Esophagus muscularis mucosa (tissue), 3 donors: ENCODE results near the gene RAB3C.

Experiments
- CTCF ChIP-seq, 3 experiments: fragments of 200-600 bp in 2 of 3; fragments of 450-650 bp in 1 of 3; sonication (generic) in 2 of 3; IDR thresholded peaks; one replicate each; pipeline ENCODE4 v1.5.1; 2017 to 2019; ENCODE audit warnings: antibody characterized with exemption in 3 of 3, mild to moderate bottlenecking in 2 of 3, moderate library complexity in 1 of 3
- POLR2A ChIP-seq: fragments of 450-650 bp; IDR thresholded peaks from one replicate; pipeline ENCODE4 v1.6.1; 2017; ENCODE audit warnings: antibody characterized with exemption, moderate library complexity, mild to moderate bottlenecking, low read depth
- POLR2AphosphoS5 ChIP-seq, 2 donors: sonication (generic); formaldehyde crosslinking; IDR thresholded peaks; one replicate each; pipeline ENCODE4 v1.6.1; 2017; ENCODE audit warnings: antibody characterized with exemption in 2 of 2

GRCh38 chr5:58844395-58844794 is 261.5 kb downstream of the RAB3C start:
- TF ChIP-seq POLR2A (no peak), CTCF (IDR thresholded peaks at IDR 0.05) (no peak), POLR2AphosphoS5 (IDR thresholded peaks at IDR 0.05) (no peak)
